Neural cell (in vitro differentiated cells): ENCODE data around the gene DOCK4. TPM values are rescaled to one million over a fixed set of nuclear protein-coding genes. Genes with fewer than 3 reads are reported as not detected.

Source experiments
- H2AFZ ChIP-seq: fragments of 200-600, 300-800 bp; sonication (generic), shearing (Covaris generic); 2 replicates; pipeline ENCODE4 v1.6.0; 2014; ENCODE audit warnings: low read depth, mild to moderate bottlenecking, antibody characterized with exemption, low read length, moderate library complexity
- H3F3A ChIP-seq: fragments of 200-600 bp; shearing (Covaris generic); 2 replicates; pipeline ENCODE4 v1.6.1; 2016; ENCODE audit warnings: mild to moderate bottlenecking, moderate library complexity, mixed read lengths, antibody characterized with exemption, low read length; ENCODE audit not compliant: insufficient read depth, poor library complexity, severe bottlenecking
- H3K27ac ChIP-seq: fragments of 200-600, 300-800 bp; sonication (generic), shearing (Covaris generic); 2 replicates; pipeline ENCODE4 v1.5.1; 2014; ENCODE audit warnings: mild to moderate bottlenecking, low read length, moderate library complexity
- H3K27me3 ChIP-seq: fragments of 300-800, 200-600 bp; sonication (generic), shearing (Covaris generic); 2 replicates; pipeline ENCODE4 v1.6.0; 2014; ENCODE audit warnings: mild to moderate bottlenecking, low read depth, low read length, moderate library complexity; ENCODE audit not compliant: insufficient read depth
- H3K36me3 ChIP-seq: fragments of 300-800, 200-600 bp; sonication (generic), shearing (Covaris generic); 2 replicates; pipeline ENCODE4 v1.5.1; 2014; ENCODE audit warnings: mild to moderate bottlenecking, antibody characterized with exemption, low read length, moderate library complexity; ENCODE audit not compliant: insufficient read depth
- H3K4me2 ChIP-seq: fragments of 300-800, 200-600 bp; sonication (generic), shearing (Covaris generic); 2 replicates; pipeline ENCODE4 v1.6.0; 2014; ENCODE audit warnings: mild to moderate bottlenecking, low read length
- H3K4me3 ChIP-seq: fragments of 300-800, 200-600 bp; sonication (generic), shearing (Covaris generic); 2 replicates; pipeline ENCODE4 v1.5.1; 2014; ENCODE audit warnings: mild to moderate bottlenecking, low read length, moderate library complexity
- H3K79me2 ChIP-seq: fragments of 200-600 bp; shearing (Covaris generic); replicated peaks from 2 replicates; pipeline ENCODE4 v1.6.0; 2014; ENCODE audit warnings: mild to moderate bottlenecking, low read length, moderate library complexity; ENCODE audit not compliant: insufficient read depth
- H3K9ac ChIP-seq: fragments of 300-800, 200-600 bp; sonication (generic), shearing (Covaris generic); 2 replicates; pipeline ENCODE4 v1.6.1; 2016; ENCODE audit warnings: mild to moderate bottlenecking, low read length, mixed read lengths
- H3K9me2 ChIP-seq: fragments of 200-600 bp; shearing (Covaris generic); 2 replicates; pipeline ENCODE4 v1.6.1; 2016; ENCODE audit warnings: mild to moderate bottlenecking, low read length, mixed read lengths; ENCODE audit not compliant: insufficient read depth
- H3K9me3 ChIP-seq: fragments of 200-600, 300-800 bp; sonication (generic), shearing (Covaris generic); 2 replicates; pipeline ENCODE4 v1.6.1; 2016; ENCODE audit warnings: mild to moderate bottlenecking, mixed run types, low read length, moderate library complexity, mixed read lengths
- H4K20me1 ChIP-seq: fragments of 200-600 bp; shearing (Covaris generic); 2 replicates; pipeline ENCODE4 v1.6.1; 2016; ENCODE audit warnings: mild to moderate bottlenecking, mixed run types; ENCODE audit not compliant: insufficient read depth
- EP300 ChIP-seq: fragments of 450-650 bp; conservative IDR thresholded peaks from 2 replicates; pipeline ENCODE4 v1.6.1; 2014; ENCODE audit warnings: antibody characterized with exemption, mild to moderate bottlenecking, moderate library complexity; ENCODE audit not compliant: poor library complexity, severe bottlenecking
- EZH2 ChIP-seq: fragments of 200-600, 300-800 bp; shearing (Covaris generic), sonication (generic); IDR thresholded peaks from 2 replicates; pipeline ENCODE4 v1.6.1; 2014; ENCODE audit warnings: antibody characterized with exemption, low read length, borderline replicate concordance, mild to moderate bottlenecking; ENCODE audit not compliant: insufficient read depth, poor library complexity, severe bottlenecking
- MXI1 ChIP-seq: fragments of 450-650 bp; conservative IDR thresholded peaks from 2 replicates; pipeline ENCODE4 v1.6.1; 2014; ENCODE audit warnings: antibody characterized with exemption, mild to moderate bottlenecking; ENCODE audit not compliant: poor library complexity, severe bottlenecking
- POLR2AphosphoS5 ChIP-seq: IDR thresholded peaks from 2 replicates; pipeline ENCODE4 v1.6.1; 2012
- RAD21 ChIP-seq: fragments of 450-650 bp; conservative IDR thresholded peaks from 2 replicates; pipeline ENCODE4 v1.6.1; 2014; ENCODE audit warnings: antibody characterized with exemption, mild to moderate bottlenecking, moderate library complexity
- SMC3 ChIP-seq: fragments of 450-650 bp; conservative IDR thresholded peaks from 2 replicates; pipeline ENCODE4 v1.6.1; 2014; ENCODE audit warnings: antibody characterized with exemption, mild to moderate bottlenecking, moderate library complexity; ENCODE audit not compliant: poor library complexity
- TAF1 ChIP-seq: IDR thresholded peaks from 2 replicates; pipeline ENCODE4 v1.6.1; 2012; ENCODE audit warnings: low read depth
- polyA plus RNA-seq: library from polyadenylated mRNA; depleted of rRNA; stranded (reverse); fragments of >200 nt; gene quantifications from 2 replicates; pipeline ENCODE4 v1.2.3, GENCODE V29; 2014
- TF ChIP-seq, protein P1 (sequence below): IDR thresholded peaks from 2 replicates; pipeline ENCODE4 v1.6.1; 2012; ENCODE audit warnings: borderline replicate concordance
- TF ChIP-seq, protein P2 (sequence below): fragments of 450-650 bp; IDR thresholded peaks from 2 replicates; pipeline ENCODE4 v1.5.1; 2014; ENCODE audit warnings: antibody characterized with exemption, mild to moderate bottlenecking, moderate library complexity; ENCODE audit not compliant: poor library complexity, severe bottlenecking

Gene DOCK4
- polyA plus RNA-seq, 1 donor from 2014 or later: 28.1 TPM

DNA sequence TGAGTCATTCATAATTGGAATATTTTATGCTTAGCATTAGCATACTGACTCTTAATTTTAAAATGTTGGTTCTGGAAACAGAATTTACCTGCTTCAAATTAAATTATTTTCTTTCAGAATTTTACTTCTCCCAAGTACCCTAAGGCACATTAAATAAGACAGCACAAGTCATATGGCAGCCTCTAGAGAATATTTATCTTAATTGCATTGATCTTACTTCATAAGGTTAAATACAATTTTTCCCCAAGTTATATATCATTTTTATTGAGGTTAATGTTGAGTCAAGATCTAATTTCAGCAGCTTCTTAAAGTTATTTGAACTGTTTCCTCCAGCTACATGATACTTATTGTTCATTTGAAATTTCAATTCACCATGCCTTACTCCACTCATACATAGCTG lies 520.9 kb downstream of the DOCK4 start:
- Histone ChIP-seq H3K4me2 (no peak overlapping the region), H3K79me2 (no peaks in the 10 kb centered on the region), H3K4me3 (no peak overlapping the region), H2AFZ (no peak overlapping the region), H3K36me3 (no peaks in the 10 kb centered on the region), H3K27ac (no peak overlapping the region), H3K9me2 (no peaks in the 10 kb centered on the region), H3K9ac (no peak overlapping the region), H3F3A (no peaks in the 10 kb centered on the region), H3K9me3 (no peaks in the 10 kb centered on the region), H4K20me1 (no peaks in the 10 kb centered on the region), H3K27me3 (no peaks in the 10 kb centered on the region)
- TF ChIP-seq RAD21 (no peak), EP300 (no peak), EZH2 (no peak), SMC3 (no peak), POLR2AphosphoS5 (no peak)
- TF ChIP-seq, protein P1, sequence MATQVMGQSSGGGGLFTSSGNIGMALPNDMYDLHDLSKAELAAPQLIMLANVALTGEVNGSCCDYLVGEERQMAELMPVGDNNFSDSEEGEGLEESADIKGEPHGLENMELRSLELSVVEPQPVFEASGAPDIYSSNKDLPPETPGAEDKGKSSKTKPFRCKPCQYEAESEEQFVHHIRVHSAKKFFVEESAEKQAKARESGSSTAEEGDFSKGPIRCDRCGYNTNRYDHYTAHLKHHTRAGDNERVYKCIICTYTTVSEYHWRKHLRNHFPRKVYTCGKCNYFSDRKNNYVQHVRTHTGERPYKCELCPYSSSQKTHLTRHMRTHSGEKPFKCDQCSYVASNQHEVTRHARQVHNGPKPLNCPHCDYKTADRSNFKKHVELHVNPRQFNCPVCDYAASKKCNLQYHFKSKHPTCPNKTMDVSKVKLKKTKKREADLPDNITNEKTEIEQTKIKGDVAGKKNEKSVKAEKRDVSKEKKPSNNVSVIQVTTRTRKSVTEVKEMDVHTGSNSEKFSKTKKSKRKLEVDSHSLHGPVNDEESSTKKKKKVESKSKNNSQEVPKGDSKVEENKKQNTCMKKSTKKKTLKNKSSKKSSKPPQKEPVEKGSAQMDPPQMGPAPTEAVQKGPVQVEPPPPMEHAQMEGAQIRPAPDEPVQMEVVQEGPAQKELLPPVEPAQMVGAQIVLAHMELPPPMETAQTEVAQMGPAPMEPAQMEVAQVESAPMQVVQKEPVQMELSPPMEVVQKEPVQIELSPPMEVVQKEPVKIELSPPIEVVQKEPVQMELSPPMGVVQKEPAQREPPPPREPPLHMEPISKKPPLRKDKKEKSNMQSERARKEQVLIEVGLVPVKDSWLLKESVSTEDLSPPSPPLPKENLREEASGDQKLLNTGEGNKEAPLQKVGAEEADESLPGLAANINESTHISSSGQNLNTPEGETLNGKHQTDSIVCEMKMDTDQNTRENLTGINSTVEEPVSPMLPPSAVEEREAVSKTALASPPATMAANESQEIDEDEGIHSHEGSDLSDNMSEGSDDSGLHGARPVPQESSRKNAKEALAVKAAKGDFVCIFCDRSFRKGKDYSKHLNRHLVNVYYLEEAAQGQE: no peak

DNA sequence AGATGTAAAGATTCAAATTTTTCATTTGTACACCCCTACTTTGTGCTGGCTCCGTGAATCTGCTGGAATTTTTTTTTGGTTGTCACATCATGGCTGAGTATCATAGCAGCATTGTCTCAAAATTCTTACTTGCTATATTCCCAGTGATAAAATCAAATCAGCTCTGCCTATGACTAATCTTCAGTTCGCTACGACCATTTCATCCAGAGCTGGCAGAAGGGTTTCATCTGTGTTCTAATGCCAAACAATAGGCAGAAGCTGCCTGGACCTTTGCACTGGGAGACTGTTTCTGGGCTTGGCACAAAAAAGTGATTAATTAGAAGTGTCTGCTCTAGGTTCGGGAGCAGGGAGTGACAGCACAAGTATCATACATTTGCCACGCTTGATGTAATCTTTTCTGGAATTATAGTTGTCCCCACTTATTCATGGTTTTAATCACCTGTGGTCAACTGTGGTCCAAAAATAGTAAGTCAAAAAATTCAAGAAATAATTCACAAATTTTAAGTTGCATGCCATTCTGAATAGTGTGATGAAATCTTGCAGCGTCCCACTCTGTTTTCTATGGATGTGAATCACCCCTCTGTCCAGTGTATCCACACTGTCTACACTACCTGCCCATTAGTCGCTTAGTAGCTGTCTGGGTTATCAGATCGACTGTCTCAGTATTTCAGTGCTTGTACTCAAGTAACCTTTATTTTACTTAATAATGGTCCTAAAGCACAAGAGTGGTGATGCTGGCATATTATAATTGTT lies 523.4 kb downstream of the DOCK4 start:
- H3K79me2 ChIP-seq: no peaks in the 10 kb centered on the region
- H3K9me3 ChIP-seq: no peaks in the 10 kb centered on the region
- H3K9ac ChIP-seq: no peak overlapping the region
- no peak overlapping the region for H2AFZ ChIP-seq
- no peaks in the 10 kb centered on the region for H3K9me2 ChIP-seq
- H3K27me3 ChIP-seq: no peaks in the 10 kb centered on the region
- no peak overlapping the region for H3K27ac ChIP-seq
- H3K4me2 ChIP-seq: no peak overlapping the region
- TF ChIP-seq RAD21: no peak
- no peak for TF ChIP-seq TAF1
- no peak for TF ChIP-seq POLR2AphosphoS5
- TF ChIP-seq SMC3: no peak
- TF ChIP-seq, protein P2, sequence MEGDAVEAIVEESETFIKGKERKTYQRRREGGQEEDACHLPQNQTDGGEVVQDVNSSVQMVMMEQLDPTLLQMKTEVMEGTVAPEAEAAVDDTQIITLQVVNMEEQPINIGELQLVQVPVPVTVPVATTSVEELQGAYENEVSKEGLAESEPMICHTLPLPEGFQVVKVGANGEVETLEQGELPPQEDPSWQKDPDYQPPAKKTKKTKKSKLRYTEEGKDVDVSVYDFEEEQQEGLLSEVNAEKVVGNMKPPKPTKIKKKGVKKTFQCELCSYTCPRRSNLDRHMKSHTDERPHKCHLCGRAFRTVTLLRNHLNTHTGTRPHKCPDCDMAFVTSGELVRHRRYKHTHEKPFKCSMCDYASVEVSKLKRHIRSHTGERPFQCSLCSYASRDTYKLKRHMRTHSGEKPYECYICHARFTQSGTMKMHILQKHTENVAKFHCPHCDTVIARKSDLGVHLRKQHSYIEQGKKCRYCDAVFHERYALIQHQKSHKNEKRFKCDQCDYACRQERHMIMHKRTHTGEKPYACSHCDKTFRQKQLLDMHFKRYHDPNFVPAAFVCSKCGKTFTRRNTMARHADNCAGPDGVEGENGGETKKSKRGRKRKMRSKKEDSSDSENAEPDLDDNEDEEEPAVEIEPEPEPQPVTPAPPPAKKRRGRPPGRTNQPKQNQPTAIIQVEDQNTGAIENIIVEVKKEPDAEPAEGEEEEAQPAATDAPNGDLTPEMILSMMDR: no peak
- TF ChIP-seq EZH2: no peak
- no peak for TF ChIP-seq EP300
- TF ChIP-seq MXI1: no peak
- TF ChIP-seq, protein P1: no peak
- H4K20me1 ChIP-seq: no peaks in the 10 kb centered on the region
- H3K36me3 ChIP-seq: no peaks in the 10 kb centered on the region
- no peaks in the 10 kb centered on the region for H3F3A ChIP-seq
- no peak overlapping the region for H3K4me3 ChIP-seq
